ENCODE data around the gene HS3ST5.

GRCh38 chr6:114075777-114076176 lies 267.0 kb downstream of the HS3ST5 start:
- TF ChIP-seq CREB1 (CRISPR knock-in tag; IDR thresholded peaks at IDR 0.05; ENCODE audit: low read depth) = no peak
- TF ChIP-seq CTCF (conservative IDR thresholded peaks at IDR 0.05; ENCODE audit: low read depth in 2 of 2) = no peak
- no peak for TF ChIP-seq EZH2 (IDR thresholded peaks at IDR 0.05; ENCODE audit: low read depth, unreplicated experiment)
- TF ChIP-seq POLR2AphosphoS5 (IDR thresholded peaks at IDR 0.05; ENCODE audit: low read depth) = no peak
- TF ChIP-seq REST (IDR thresholded peaks at IDR 0.05; ENCODE audit: unreplicated experiment) = no peak
- no peak for TF ChIP-seq EZH2phosphoT487 (IDR thresholded peaks at IDR 0.05; ENCODE audit: unreplicated experiment)
- no peak for TF ChIP-seq JUNB (IDR thresholded peaks at IDR 0.05; ENCODE audit: unreplicated experiment)
- no peak for TF ChIP-seq ETS1 (IDR thresholded peaks at IDR 0.05)

Data from GM23338 (cell line).